HG03103 (cell line): ENCODE results near the gene RBP7.

Experiments used
- ATAC-seq: cut with Tn5 transposase; IDR thresholded peaks from one replicate; pipeline ENCODE4 v1.9.1; 2021; ENCODE audit warnings: low read depth; ENCODE audit not compliant: unreplicated experiment

The RBP7 gene

DNA sequence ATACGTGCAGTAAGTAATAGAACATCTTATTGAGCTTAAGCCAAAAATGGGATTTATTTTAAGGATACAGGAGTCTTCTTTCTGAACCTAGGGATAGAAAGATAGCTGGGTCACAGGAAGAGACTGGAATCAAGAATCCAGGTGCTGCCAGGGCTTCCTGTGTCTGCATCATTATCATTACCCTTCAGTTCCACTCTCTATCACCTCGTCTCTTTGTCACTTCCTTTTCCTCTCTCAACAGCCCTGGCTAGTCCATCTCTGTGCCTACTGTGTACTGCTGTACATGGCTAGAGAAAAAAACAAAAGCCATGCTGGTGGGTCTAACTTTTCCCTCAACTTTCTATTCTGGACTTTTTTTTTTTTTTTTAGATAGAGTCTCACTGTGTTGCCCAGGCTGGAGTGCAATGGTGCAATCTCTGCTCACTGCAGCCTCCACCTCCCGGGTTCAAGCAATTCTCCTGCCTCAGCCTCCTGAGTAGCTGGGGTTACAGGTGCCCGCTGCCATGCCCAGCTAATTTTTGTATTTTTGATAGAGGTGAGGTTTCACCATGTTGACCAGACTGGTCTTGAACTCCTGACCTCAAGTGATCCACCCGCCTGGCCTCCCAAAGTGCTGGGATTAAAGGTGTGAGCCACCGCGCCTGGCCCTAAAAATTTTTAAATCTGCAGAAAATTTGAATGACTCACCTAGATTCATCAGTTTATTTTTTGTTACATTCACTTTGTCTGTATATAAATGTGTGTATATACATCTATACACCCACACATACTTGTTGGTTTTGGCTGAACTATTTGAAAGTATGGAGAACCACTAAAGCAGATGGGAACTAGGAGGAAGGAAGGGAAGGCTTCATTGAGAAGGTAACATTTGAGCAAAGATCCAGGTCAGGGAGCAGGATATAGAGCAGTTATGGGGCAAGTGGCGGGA is 67.7 kb downstream of the RBP7 start:
- no peak for ATAC-seq

DNA sequence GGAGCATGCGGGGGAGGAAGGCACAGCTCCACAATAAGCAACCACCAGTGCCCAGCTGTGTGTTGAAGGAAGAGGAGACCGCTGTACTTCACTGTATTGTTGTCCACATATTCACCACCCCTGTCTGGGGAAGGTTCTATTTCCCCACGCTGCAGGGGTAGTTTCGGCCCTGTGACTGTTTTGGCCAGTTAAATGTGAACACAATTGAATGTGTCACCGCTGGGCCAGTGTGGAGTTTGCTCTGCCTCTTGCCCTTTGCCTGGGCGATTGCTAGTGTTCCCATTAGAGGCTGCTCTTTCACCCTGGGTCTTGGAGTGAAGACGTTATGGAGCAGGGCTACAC is 68.3 kb downstream of the RBP7 start:
- no peak for ATAC-seq
